Neural cell (in vitro differentiated cells): Measurements from ENCODE around the gene STK38. TPM values are rescaled to one million over a fixed set of nuclear protein-coding genes. Genes with fewer than 3 reads are reported as not detected.
"Not testable (repeated sequence)": the region's sequence is repeated elsewhere in the genome, so short reads cannot be mapped to it uniquely, and the experiment has no call there.

Experiments used
- H2AFZ ChIP-seq: fragments of 200-600, 300-800 bp; sonication (generic), shearing (Covaris generic); 2 replicates; pipeline ENCODE4 v1.6.0; 2014; ENCODE audit warnings: low read depth, mild to moderate bottlenecking, antibody characterized with exemption, low read length, moderate library complexity
- H3F3A ChIP-seq: fragments of 200-600 bp; shearing (Covaris generic); 2 replicates; pipeline ENCODE4 v1.6.1; 2016; ENCODE audit warnings: mild to moderate bottlenecking, moderate library complexity, mixed read lengths, antibody characterized with exemption, low read length; ENCODE audit not compliant: insufficient read depth, poor library complexity, severe bottlenecking
- H3K27ac ChIP-seq: fragments of 200-600, 300-800 bp; sonication (generic), shearing (Covaris generic); 2 replicates; pipeline ENCODE4 v1.5.1; 2014; ENCODE audit warnings: mild to moderate bottlenecking, low read length, moderate library complexity
- H3K27me3 ChIP-seq: fragments of 300-800, 200-600 bp; sonication (generic), shearing (Covaris generic); 2 replicates; pipeline ENCODE4 v1.6.0; 2014; ENCODE audit warnings: mild to moderate bottlenecking, low read depth, low read length, moderate library complexity; ENCODE audit not compliant: insufficient read depth
- H3K36me3 ChIP-seq: fragments of 300-800, 200-600 bp; sonication (generic), shearing (Covaris generic); 2 replicates; pipeline ENCODE4 v1.5.1; 2014; ENCODE audit warnings: mild to moderate bottlenecking, antibody characterized with exemption, low read length, moderate library complexity; ENCODE audit not compliant: insufficient read depth
- H3K4me2 ChIP-seq: fragments of 300-800, 200-600 bp; sonication (generic), shearing (Covaris generic); 2 replicates; pipeline ENCODE4 v1.6.0; 2014; ENCODE audit warnings: mild to moderate bottlenecking, low read length
- H3K4me3 ChIP-seq: fragments of 300-800, 200-600 bp; sonication (generic), shearing (Covaris generic); 2 replicates; pipeline ENCODE4 v1.5.1; 2014; ENCODE audit warnings: mild to moderate bottlenecking, low read length, moderate library complexity
- H3K79me2 ChIP-seq: fragments of 200-600 bp; shearing (Covaris generic); replicated peaks from 2 replicates; pipeline ENCODE4 v1.6.0; 2014; ENCODE audit warnings: mild to moderate bottlenecking, low read length, moderate library complexity; ENCODE audit not compliant: insufficient read depth
- H3K9ac ChIP-seq: fragments of 300-800, 200-600 bp; sonication (generic), shearing (Covaris generic); 2 replicates; pipeline ENCODE4 v1.6.1; 2016; ENCODE audit warnings: mild to moderate bottlenecking, low read length, mixed read lengths
- H3K9me2 ChIP-seq: fragments of 200-600 bp; shearing (Covaris generic); 2 replicates; pipeline ENCODE4 v1.6.1; 2016; ENCODE audit warnings: mild to moderate bottlenecking, low read length, mixed read lengths; ENCODE audit not compliant: insufficient read depth
- H3K9me3 ChIP-seq: fragments of 200-600, 300-800 bp; sonication (generic), shearing (Covaris generic); 2 replicates; pipeline ENCODE4 v1.6.1; 2016; ENCODE audit warnings: mild to moderate bottlenecking, mixed run types, low read length, moderate library complexity, mixed read lengths
- H4K20me1 ChIP-seq: fragments of 200-600 bp; shearing (Covaris generic); 2 replicates; pipeline ENCODE4 v1.6.1; 2016; ENCODE audit warnings: mild to moderate bottlenecking, mixed run types; ENCODE audit not compliant: insufficient read depth
- CTCF ChIP-seq: fragments of 450-650 bp; IDR thresholded peaks from 2 replicates; pipeline ENCODE4 v1.5.1; 2014; ENCODE audit warnings: antibody characterized with exemption, mild to moderate bottlenecking, moderate library complexity; ENCODE audit not compliant: poor library complexity, severe bottlenecking
- EP300 ChIP-seq: fragments of 450-650 bp; conservative IDR thresholded peaks from 2 replicates; pipeline ENCODE4 v1.6.1; 2014; ENCODE audit warnings: antibody characterized with exemption, mild to moderate bottlenecking, moderate library complexity; ENCODE audit not compliant: poor library complexity, severe bottlenecking
- EZH2 ChIP-seq: fragments of 200-600, 300-800 bp; shearing (Covaris generic), sonication (generic); IDR thresholded peaks from 2 replicates; pipeline ENCODE4 v1.6.1; 2014; ENCODE audit warnings: antibody characterized with exemption, low read length, borderline replicate concordance, mild to moderate bottlenecking; ENCODE audit not compliant: insufficient read depth, poor library complexity, severe bottlenecking
- MXI1 ChIP-seq: fragments of 450-650 bp; conservative IDR thresholded peaks from 2 replicates; pipeline ENCODE4 v1.6.1; 2014; ENCODE audit warnings: antibody characterized with exemption, mild to moderate bottlenecking; ENCODE audit not compliant: poor library complexity, severe bottlenecking
- POLR2AphosphoS5 ChIP-seq: IDR thresholded peaks from 2 replicates; pipeline ENCODE4 v1.6.1; 2012
- RAD21 ChIP-seq: fragments of 450-650 bp; conservative IDR thresholded peaks from 2 replicates; pipeline ENCODE4 v1.6.1; 2014; ENCODE audit warnings: antibody characterized with exemption, mild to moderate bottlenecking, moderate library complexity
- SMC3 ChIP-seq: fragments of 450-650 bp; conservative IDR thresholded peaks from 2 replicates; pipeline ENCODE4 v1.6.1; 2014; ENCODE audit warnings: antibody characterized with exemption, mild to moderate bottlenecking, moderate library complexity; ENCODE audit not compliant: poor library complexity
- TAF1 ChIP-seq: IDR thresholded peaks from 2 replicates; pipeline ENCODE4 v1.6.1; 2012; ENCODE audit warnings: low read depth
- polyA plus RNA-seq: library from polyadenylated mRNA; depleted of rRNA; stranded (reverse); fragments of >200 nt; gene quantifications from 2 replicates; pipeline ENCODE4 v1.2.3, GENCODE V29; 2014
- TF ChIP-seq, protein P1 (sequence below): IDR thresholded peaks from 2 replicates; pipeline ENCODE4 v1.6.1; 2012; ENCODE audit warnings: borderline replicate concordance

STK38 gene
- polyA plus RNA-seq, 1 donor from 2014 or later: 58.7 TPM

- Histone ChIP-seq H3K27ac (no peak overlapping the region), H3K9ac (no peak overlapping the region), H3F3A (no peaks in the 10 kb centered on the region), H3K27me3 (no peaks in the 10 kb centered on the region), H2AFZ (no peak overlapping the region), H3K36me3 (peaks cover 5% of the 10 kb centered on the region), H4K20me1 (no peaks in the 10 kb centered on the region), H3K79me2 (no peaks in the 10 kb centered on the region), H3K4me2 (no peak overlapping the region), H3K9me3 (no peaks in the 10 kb centered on the region), H3K4me3 (no peak overlapping the region), H3K9me2 (no peaks in the 10 kb centered on the region)
- TF ChIP-seq RAD21 (no peak), POLR2AphosphoS5 (no peak), CTCF (no peak), SMC3 (no peak), TAF1 (no peak)
Measured at GRCh38 chr6:36487698-36488097, 59.6 kb downstream of the STK38 start.

DNA sequence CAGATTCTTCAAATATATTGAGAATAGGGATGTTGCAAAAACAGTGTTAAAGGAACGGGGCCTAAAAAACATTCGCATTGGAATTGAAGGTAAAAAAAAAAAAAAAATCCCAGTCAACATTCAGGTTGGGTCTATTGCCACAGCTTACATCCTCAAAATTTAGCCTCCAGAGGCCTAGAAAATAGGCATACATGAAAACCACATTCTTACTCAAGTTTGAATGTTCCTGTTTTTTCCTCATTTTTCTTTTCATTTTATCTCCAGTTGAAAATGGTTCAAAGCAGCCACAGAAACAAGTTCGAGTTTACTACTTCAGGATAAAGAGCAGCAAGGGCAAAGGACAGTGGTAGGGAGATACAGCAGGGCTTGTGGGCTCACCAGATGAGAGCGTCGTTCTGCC, 62.5 kb downstream of the STK38 start:
- Histone ChIP-seq H3K4me2 (no peak overlapping the region), H3K36me3 (peaks cover 5% of the 10 kb centered on the region), H2AFZ (no peak overlapping the region), H3K27me3 (no peaks in the 10 kb centered on the region), H3F3A (no peaks in the 10 kb centered on the region), H3K9me2 (no peaks in the 10 kb centered on the region), H3K79me2 (no peaks in the 10 kb centered on the region), H4K20me1 (no peaks in the 10 kb centered on the region), H3K9me3 (no peaks in the 10 kb centered on the region), H3K4me3 (no peak overlapping the region), H3K9ac (no peak overlapping the region), H3K27ac (no peak overlapping the region)
- TF ChIP-seq SMC3 (no peak), CTCF (no peak), EP300 (no peak), POLR2AphosphoS5 (no peak), RAD21 (no peak), MXI1 (no peak), TAF1 (no peak), EZH2 (no peak)
- TF ChIP-seq, protein P1, sequence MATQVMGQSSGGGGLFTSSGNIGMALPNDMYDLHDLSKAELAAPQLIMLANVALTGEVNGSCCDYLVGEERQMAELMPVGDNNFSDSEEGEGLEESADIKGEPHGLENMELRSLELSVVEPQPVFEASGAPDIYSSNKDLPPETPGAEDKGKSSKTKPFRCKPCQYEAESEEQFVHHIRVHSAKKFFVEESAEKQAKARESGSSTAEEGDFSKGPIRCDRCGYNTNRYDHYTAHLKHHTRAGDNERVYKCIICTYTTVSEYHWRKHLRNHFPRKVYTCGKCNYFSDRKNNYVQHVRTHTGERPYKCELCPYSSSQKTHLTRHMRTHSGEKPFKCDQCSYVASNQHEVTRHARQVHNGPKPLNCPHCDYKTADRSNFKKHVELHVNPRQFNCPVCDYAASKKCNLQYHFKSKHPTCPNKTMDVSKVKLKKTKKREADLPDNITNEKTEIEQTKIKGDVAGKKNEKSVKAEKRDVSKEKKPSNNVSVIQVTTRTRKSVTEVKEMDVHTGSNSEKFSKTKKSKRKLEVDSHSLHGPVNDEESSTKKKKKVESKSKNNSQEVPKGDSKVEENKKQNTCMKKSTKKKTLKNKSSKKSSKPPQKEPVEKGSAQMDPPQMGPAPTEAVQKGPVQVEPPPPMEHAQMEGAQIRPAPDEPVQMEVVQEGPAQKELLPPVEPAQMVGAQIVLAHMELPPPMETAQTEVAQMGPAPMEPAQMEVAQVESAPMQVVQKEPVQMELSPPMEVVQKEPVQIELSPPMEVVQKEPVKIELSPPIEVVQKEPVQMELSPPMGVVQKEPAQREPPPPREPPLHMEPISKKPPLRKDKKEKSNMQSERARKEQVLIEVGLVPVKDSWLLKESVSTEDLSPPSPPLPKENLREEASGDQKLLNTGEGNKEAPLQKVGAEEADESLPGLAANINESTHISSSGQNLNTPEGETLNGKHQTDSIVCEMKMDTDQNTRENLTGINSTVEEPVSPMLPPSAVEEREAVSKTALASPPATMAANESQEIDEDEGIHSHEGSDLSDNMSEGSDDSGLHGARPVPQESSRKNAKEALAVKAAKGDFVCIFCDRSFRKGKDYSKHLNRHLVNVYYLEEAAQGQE: no peak

DNA sequence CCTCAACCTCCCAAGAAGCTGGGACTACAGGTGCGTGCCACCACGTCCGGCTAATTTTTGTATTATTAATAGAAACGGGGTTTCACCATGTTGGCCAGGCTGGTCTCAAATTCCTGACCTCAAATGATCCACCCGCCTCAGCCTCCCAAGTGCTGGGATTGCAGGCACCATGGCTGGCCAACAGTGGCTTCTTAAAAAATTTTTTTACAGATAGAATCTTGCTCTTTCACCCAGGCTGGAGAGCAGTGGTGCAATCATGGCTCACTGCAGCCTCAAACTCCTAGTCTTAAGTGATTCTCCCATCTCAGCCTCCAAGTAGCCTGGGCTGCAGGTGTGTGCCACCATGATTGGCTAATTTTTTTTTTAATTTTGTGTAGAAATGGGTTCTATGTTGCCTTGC, 64.0 kb downstream of the STK38 start:
- H3K4me3 ChIP-seq, H3K9me2 ChIP-seq, H3K36me3 ChIP-seq, H3K4me2 ChIP-seq, H2AFZ ChIP-seq, H3K9me3 ChIP-seq, H3K27me3 ChIP-seq, H3F3A ChIP-seq, H4K20me1 ChIP-seq, H3K9ac ChIP-seq, H3K27ac ChIP-seq, H3K79me2 ChIP-seq: not testable (repeated sequence)
